Right atrium auricular region (tissue), 2 donors: ENCODE measurements around the gene LPCAT3. TPM values are rescaled to one million over a fixed set of nuclear protein-coding genes. Genes with fewer than 3 reads are reported as not detected.
A peak's percentile ranks its signal among the peaks of the same experiment; 100 is the strongest.

Experiments
- DNase-seq: peaks from one replicate; pipeline ENCODE4 v3.0.0-alpha.2; 2019; ENCODE audit warnings: low spot score
- H3K27ac ChIP-seq, 2 donors: fragments of 200-600 bp; sonication (generic); 1 replicate in 1 of 2; 2 replicates in 1 of 2; pipeline ENCODE4 v1.5.1; 2016 to 2019
- H3K27me3 ChIP-seq, 2 donors: fragments of 200-600 bp; sonication (generic); one replicate each; pipeline versions ENCODE4 v1.5.1 to v1.6.0; 2017 to 2019
- H3K36me3 ChIP-seq: fragments of 200-600 bp; sonication (generic); one replicate; pipeline ENCODE4 v1.5.1; 2016
- H3K4me1 ChIP-seq, 2 donors: fragments of 200-600 bp; sonication (generic); one replicate each; pipeline versions ENCODE4 v1.5.1 to v1.6.0; 2017 to 2019
- H3K4me3 ChIP-seq, 2 donors: fragments of 200-600 bp; sonication (generic); 1 replicate in 1 of 2; 2 replicates in 1 of 2; pipeline ENCODE4 v1.5.1; 2017 to 2019; ENCODE audit warnings: mild to moderate bottlenecking in 1 of 2, moderate library complexity in 1 of 2
- H3K9me3 ChIP-seq, 2 donors: fragments of 200-600 bp; sonication (generic); one replicate each; pipeline ENCODE4 v1.5.1; 2019
- CTCF ChIP-seq, 2 donors: fragments of 200-600 bp; sonication (generic); IDR thresholded peaks; one replicate each; pipeline ENCODE4 v1.5.1; 2019; ENCODE audit warnings: antibody characterized with exemption in 2 of 2
- total RNA-seq, 2 donors: library from RNA; depleted of rRNA; stranded (reverse); fragments of >200 nt; gene quantifications; one replicate each; pipeline ENCODE4 v1.1.0, GENCODE V29; 2016

LPCAT3 gene
- total RNA-seq, 2 donors from 2014 or later = 20.0 to 33.3 TPM

GRCh38 chr12:6956021-6956727 lies 62.1 kb downstream of the LPCAT3 start:
- H3K27ac ChIP-seq = no peak overlapping the region
- no peak for TF ChIP-seq CTCF (IDR thresholded peaks at IDR 0.05)
- DNase-seq = no peak
- peaks cover 0 to 49% of the 10 kb centered on the region in 2 donors for H3K4me1 ChIP-seq
- H3K36me3 ChIP-seq = no peaks in the 10 kb centered on the region
- H3K4me3 ChIP-seq = no peak overlapping the region
- no peaks in the 10 kb centered on the region for H3K27me3 ChIP-seq
- no peaks in the 10 kb centered on the region for H3K9me3 ChIP-seq

- no peaks in the 10 kb centered on the region for H3K9me3 ChIP-seq
- no peak overlapping the region for H3K27ac ChIP-seq
- peaks cover 0 to 41% of the 10 kb centered on the region in 2 donors for H3K4me1 ChIP-seq
- H3K36me3 ChIP-seq = no peaks in the 10 kb centered on the region
- DNase-seq = no peak
- no peak overlapping the region for H3K4me3 ChIP-seq
- no peak for TF ChIP-seq CTCF (IDR thresholded peaks at IDR 0.05)
- no peaks in the 10 kb centered on the region for H3K27me3 ChIP-seq
These were observed 62.9 kb downstream of the LPCAT3 start for GRCh38 chr12:6955108-6956020.

- DNase-seq = no peak
- H3K27ac ChIP-seq = no peak overlapping the region
- peaks cover 0 to 32% of the 10 kb centered on the region in 2 donors for H3K4me1 ChIP-seq
- no peaks in the 10 kb centered on the region for H3K9me3 ChIP-seq
- no peak for TF ChIP-seq CTCF (IDR thresholded peaks at IDR 0.05)
- H3K36me3 ChIP-seq = no peaks in the 10 kb centered on the region
- H3K4me3 ChIP-seq = no peak overlapping the region
- H3K27me3 ChIP-seq = no peaks in the 10 kb centered on the region
These were observed 63.8 kb downstream of the LPCAT3 start for GRCh38 chr12:6954316-6955107.

- H3K27me3 ChIP-seq = no peaks in the 10 kb centered on the region
- no peak for TF ChIP-seq CTCF (IDR thresholded peaks at IDR 0.05)
- H3K27ac ChIP-seq = peak overlapping the region; percentile 31 to 37
- no peak for DNase-seq
- H3K9me3 ChIP-seq = no peaks in the 10 kb centered on the region
- peaks cover 0 to 26% of the 10 kb centered on the region in 2 donors for H3K4me1 ChIP-seq
- peak overlapping the region in 1 of 2 donors; percentile 43 for H3K4me3 ChIP-seq
- H3K36me3 ChIP-seq = no peaks in the 10 kb centered on the region
These were observed 64.6 kb downstream of the LPCAT3 start for GRCh38 chr12:6953442-6954315.
